Panc1 (cell line): ENCODE measurements around the gene LTB4R. TPM values are rescaled to one million over a fixed set of nuclear protein-coding genes. Genes with fewer than 3 reads are reported as not detected.

ENCODE experiments used
- ATAC-seq: fragments of 200-7000 bp; cut with Tn5 transposase; 2 replicates; pipeline ENCODE4 v1.9.1; 2020; ENCODE audit warnings: mild to moderate bottlenecking, moderate library complexity
- BruUV-seq: library from RNA; stranded (reverse); fragments of 400-500 nt; replicated peaks from 2 replicates; lab custom pipeline; 2021; lab: Mats Ljungman, UMichigan
- CTCF ChIA-PET: fragments of 300-600 bp; sonication (Branson Sonifier 250); formaldehyde crosslinking; loops from one replicate; lab custom pipeline; 2022; ENCODE audit warnings: antibody characterized with exemption; lab: Charles Lee
- POLR2A ChIA-PET: fragments of 300-600 bp; sonication (Branson Sonifier 250); formaldehyde crosslinking; loops from one replicate; lab custom pipeline; 2022; ENCODE audit warnings: antibody characterized with exemption; lab: Charles Lee
- DNase-seq: peaks from one replicate; pipeline ENCODE4 v3.0.0-alpha.2; 2010; ENCODE audit warnings: low read depth, low spot score
- H3K27ac ChIP-seq: 2 replicates; pipeline ENCODE4 v1.5.1; 2011; ENCODE audit warnings: mild to moderate bottlenecking, low read length, inconsistent platforms
- H3K27me3 ChIP-seq: fragments of 200-500 bp; sonication (Bioruptor generic); 2 replicates; pipeline ENCODE4 v1.6.0; 2014; ENCODE audit warnings: low read length, inconsistent platforms; ENCODE audit not compliant: control insufficient read depth, insufficient read depth
- H3K36me3 ChIP-seq: fragments of 200-500 bp; sonication (Bioruptor generic); 2 replicates; pipeline ENCODE4 v1.5.1; 2014; ENCODE audit warnings: inconsistent platforms, mild to moderate bottlenecking, low read length, moderate library complexity; ENCODE audit not compliant: control insufficient read depth, insufficient read depth
- H3K4me1 ChIP-seq: 2 replicates; pipeline ENCODE4 v1.5.1; 2011; ENCODE audit warnings: inconsistent platforms, mild to moderate bottlenecking, low read length, moderate library complexity; ENCODE audit not compliant: control insufficient read depth, insufficient read depth
- H3K4me3 ChIP-seq, 2 experiments: 2 replicates each; pipeline ENCODE4 v1.5.1; 2011 to 2012; ENCODE audit warnings: low read depth in 2 of 2, low read length in 2 of 2, mild to moderate bottlenecking in 2 of 2, inconsistent platforms in 1 of 2, moderate library complexity in 1 of 2
- H3K9me3 ChIP-seq: fragments of 200-500 bp; sonication (Bioruptor generic); 2 replicates; pipeline ENCODE4 v1.5.1; 2014; ENCODE audit warnings: low read depth, mild to moderate bottlenecking, inconsistent platforms, low read length, moderate library complexity; ENCODE audit not compliant: control insufficient read depth, insufficient read depth
- POLR2AphosphoS5 ChIP-seq: IDR thresholded peaks from 2 replicates; pipeline ENCODE4 v1.6.1; 2012; ENCODE audit warnings: mild to moderate bottlenecking, low read depth, low read length, moderate library complexity
- SIN3A ChIP-seq: IDR thresholded peaks from 2 replicates; pipeline ENCODE4 v1.6.1; 2012; ENCODE audit warnings: low read depth, mild to moderate bottlenecking, low read length, moderate library complexity, borderline replicate concordance; ENCODE audit not compliant: insufficient read depth
- TCF7L2 ChIP-seq: IDR thresholded peaks from 2 replicates; pipeline ENCODE4 v1.6.1; 2011; ENCODE audit warnings: mild to moderate bottlenecking, low read depth, low read length, inconsistent platforms
- in situ Hi-C: cut with HindIII; loops from 2 replicates; pipeline ENCODE4 v1.10.0; 2016; ENCODE audit warnings: low sequenced_read_pairs, low pct_unique_long_range_greater_than_20kb
- intact Hi-C: fragments of 100-400 bp; cut with micrococcal nuclease; formaldehyde crosslinking; loops from one replicate; pipeline ENCODE4 v1.10.0; 2022; ENCODE audit not compliant: unreplicated experiment
- total RNA-seq: library from RNA; stranded (reverse); gene quantifications from one replicate; pipeline ENCODE4 v1.2.1, GENCODE V29; 2021; ENCODE audit not compliant: unreplicated experiment
- TF ChIP-seq, protein P1 (sequence below): fragments of 450-650 bp; IDR thresholded peaks from 2 replicates; pipeline ENCODE4 v1.5.1; 2017; ENCODE audit warnings: mild to moderate bottlenecking
- TF ChIP-seq, protein P2 (sequence below), 2 experiments: IDR thresholded peaks; 2 replicates each; pipeline ENCODE4 v1.6.1; 2011 to 2012; ENCODE audit warnings: low read depth in 2 of 2, control low read depth in 1 of 2, low read length in 1 of 2, mild to moderate bottlenecking in 1 of 2, moderate library complexity in 1 of 2; ENCODE audit not compliant: insufficient read depth in 1 of 2

The LTB4R gene
- total RNA-seq, 1 experiment from 2014 or later: 4.8 TPM

DNA sequence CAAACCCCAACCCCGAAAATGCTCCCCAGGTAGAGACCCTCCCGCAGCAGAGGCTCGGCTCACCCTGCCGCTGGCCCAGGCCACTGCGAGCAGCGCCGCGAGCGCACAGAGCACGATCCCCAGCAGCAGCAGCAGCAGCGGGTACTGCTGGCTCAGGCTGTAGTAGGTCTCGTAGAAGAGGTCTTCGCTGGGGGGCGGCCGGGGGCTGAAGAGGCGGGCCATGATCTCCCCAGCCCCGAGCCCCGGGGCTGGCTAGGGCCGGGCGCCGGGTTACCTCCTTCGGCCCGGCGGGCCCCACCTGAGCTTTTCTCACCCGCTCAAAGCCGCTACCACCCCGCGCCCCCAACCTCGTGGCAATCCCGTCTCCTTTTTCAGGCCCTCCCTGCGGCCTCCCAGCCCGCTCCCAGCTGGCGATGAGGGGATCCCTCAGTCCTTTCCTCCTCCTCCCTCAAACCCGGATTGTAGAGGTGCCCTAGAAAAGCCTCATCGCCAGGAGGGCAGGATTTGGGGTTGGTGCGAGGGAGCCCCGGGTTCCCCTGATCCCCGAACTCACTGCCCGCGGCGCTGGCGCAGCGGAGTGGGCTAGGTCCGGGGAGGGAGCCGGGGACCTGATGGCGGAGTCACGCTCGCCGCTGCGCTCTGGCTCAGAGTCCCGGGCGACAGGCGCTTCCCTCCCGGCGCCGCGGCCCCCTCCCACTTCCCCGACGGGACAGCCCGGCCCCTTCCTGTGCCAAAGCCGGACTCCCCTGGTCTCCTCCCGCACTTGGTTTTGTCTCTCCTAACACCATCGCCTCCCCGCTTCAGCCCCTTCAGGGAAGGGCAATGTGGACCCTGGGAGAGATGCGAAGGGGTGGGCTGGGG lies 23.4 kb downstream of the LTB4R start, which contains the start of gene ADCY4:
TSS of gene ADCY4 (minus strand) at position 641 of the 861 bp plus-strand sequence. CDS start at position 222, 419 bp downstream.
- Histone ChIP-seq H3K9me3 (no peaks in the 10 kb centered on the region), H3K27me3 (no peaks in the 10 kb centered on the region), H3K36me3 (no peaks in the 10 kb centered on the region), H3K4me3 (peak within 1 kb of the TSS; percentile 24 to 41), H3K4me1 (peaks cover 3% of the 10 kb centered on the region; the same call in 1 of the 2 replicates), H3K27ac (0 out of 2 replicates have a peak within 1 kb of the TSS, but pooled peaks have one; percentile 23)
- DNase-seq: no peak
- ChIA-PET CTCF (no interaction called here), POLR2A (no interaction called here)
- in situ Hi-C loops: loop anchor here (10.0 kb wide), 1 partner anchor 100 kb away; no protein-coding TSS in a partner anchor
- intact Hi-C loops: no loop called here
- TF ChIP-seq SIN3A (no peak), TCF7L2 (no peak), POLR2AphosphoS5 (no peak)
- TF ChIP-seq, protein P1, sequence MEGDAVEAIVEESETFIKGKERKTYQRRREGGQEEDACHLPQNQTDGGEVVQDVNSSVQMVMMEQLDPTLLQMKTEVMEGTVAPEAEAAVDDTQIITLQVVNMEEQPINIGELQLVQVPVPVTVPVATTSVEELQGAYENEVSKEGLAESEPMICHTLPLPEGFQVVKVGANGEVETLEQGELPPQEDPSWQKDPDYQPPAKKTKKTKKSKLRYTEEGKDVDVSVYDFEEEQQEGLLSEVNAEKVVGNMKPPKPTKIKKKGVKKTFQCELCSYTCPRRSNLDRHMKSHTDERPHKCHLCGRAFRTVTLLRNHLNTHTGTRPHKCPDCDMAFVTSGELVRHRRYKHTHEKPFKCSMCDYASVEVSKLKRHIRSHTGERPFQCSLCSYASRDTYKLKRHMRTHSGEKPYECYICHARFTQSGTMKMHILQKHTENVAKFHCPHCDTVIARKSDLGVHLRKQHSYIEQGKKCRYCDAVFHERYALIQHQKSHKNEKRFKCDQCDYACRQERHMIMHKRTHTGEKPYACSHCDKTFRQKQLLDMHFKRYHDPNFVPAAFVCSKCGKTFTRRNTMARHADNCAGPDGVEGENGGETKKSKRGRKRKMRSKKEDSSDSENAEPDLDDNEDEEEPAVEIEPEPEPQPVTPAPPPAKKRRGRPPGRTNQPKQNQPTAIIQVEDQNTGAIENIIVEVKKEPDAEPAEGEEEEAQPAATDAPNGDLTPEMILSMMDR: no peak
- TF ChIP-seq, protein P2, sequence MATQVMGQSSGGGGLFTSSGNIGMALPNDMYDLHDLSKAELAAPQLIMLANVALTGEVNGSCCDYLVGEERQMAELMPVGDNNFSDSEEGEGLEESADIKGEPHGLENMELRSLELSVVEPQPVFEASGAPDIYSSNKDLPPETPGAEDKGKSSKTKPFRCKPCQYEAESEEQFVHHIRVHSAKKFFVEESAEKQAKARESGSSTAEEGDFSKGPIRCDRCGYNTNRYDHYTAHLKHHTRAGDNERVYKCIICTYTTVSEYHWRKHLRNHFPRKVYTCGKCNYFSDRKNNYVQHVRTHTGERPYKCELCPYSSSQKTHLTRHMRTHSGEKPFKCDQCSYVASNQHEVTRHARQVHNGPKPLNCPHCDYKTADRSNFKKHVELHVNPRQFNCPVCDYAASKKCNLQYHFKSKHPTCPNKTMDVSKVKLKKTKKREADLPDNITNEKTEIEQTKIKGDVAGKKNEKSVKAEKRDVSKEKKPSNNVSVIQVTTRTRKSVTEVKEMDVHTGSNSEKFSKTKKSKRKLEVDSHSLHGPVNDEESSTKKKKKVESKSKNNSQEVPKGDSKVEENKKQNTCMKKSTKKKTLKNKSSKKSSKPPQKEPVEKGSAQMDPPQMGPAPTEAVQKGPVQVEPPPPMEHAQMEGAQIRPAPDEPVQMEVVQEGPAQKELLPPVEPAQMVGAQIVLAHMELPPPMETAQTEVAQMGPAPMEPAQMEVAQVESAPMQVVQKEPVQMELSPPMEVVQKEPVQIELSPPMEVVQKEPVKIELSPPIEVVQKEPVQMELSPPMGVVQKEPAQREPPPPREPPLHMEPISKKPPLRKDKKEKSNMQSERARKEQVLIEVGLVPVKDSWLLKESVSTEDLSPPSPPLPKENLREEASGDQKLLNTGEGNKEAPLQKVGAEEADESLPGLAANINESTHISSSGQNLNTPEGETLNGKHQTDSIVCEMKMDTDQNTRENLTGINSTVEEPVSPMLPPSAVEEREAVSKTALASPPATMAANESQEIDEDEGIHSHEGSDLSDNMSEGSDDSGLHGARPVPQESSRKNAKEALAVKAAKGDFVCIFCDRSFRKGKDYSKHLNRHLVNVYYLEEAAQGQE (IDR thresholded peaks at IDR 0.05; ENCODE audit: insufficient read depth in 1 of 2, low read depth in 2 of 2, low read length in 1 of 2): no peak
- no TSS peak for BruUV-seq
- no peak for ATAC-seq

DNA sequence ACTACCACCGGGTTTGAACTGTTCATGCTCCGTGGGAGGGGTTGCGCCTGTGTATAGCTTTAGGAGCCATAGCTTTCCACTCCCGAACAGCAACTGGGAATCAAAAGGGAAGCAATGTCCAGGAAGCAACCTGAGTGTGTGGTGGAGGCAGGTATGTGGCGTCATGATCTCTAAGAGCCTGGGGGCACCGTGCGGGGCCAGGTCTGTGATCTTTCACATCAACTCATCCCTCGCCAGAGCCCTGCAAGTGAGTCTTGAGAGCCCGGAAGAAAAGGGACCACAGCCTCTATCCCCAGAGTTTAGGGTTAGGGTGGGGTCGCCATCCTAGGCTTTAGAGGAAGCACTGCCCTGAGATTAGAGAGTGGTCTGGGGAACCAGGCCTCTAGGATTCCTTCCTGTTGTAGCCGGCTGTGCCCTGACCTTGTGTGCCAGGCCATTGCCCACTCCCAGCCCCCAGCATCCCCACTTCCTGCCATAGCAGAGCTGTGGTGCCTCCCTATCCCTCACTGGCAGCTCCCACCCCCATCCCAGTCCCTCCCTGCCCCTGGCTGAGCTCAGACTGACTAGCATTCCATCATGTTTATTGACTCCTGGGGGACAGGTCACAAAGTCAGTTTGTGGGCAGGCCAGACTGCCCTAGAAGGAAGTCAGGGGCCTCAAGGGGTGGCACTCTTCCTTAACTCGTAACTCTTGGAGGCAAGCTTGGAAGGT lies 24.3 kb downstream of the LTB4R start:
- no peaks in the 10 kb centered on the region for H3K36me3 ChIP-seq
- H3K27ac ChIP-seq: no peak overlapping the region
- no peak for TF ChIP-seq POLR2AphosphoS5
- TF ChIP-seq, protein P1: no peak

More for the DNA sequence above, 24.3 kb downstream of the LTB4R start:
- no TSS peak for BruUV-seq
- ATAC-seq (no peak), DNase-seq (no peak)
- POLR2A ChIA-PET: no interaction called here
- CTCF ChIA-PET: interaction anchor here (1.0 kb wide), 1 partner anchor 12 kb away, joined by 6 read pairs; no protein-coding TSS in a partner anchor
- Histone ChIP-seq H3K4me3 (no peak overlapping the region), H3K27me3 (no peaks in the 10 kb centered on the region), H3K4me1 (peaks cover 3% of the 10 kb centered on the region; the same call in 1 of the 2 replicates), H3K9me3 (no peaks in the 10 kb centered on the region)
- in situ Hi-C loops: loop anchor here (10.0 kb wide), 1 partner anchor 99 kb away; no protein-coding TSS in a partner anchor
- intact Hi-C loops: no loop called here
